Measurements from ENCODE around the gene HCFC2. TPM values are rescaled to one million over a fixed set of nuclear protein-coding genes. Genes with fewer than 3 reads are reported as not detected.
"Not testable (repeated sequence)": the region's sequence is repeated elsewhere in the genome, so short reads cannot be mapped to it uniquely, and the experiment has no call there.

HCFC2 gene
- total RNA-seq, 2 experiments from 2014 or later, result 8.3 to 8.6 TPM

- no peak for ATAC-seq
- no peak overlapping the region for H3K27ac Mint-ChIP-seq
- intact Hi-C loops (cut with micrococcal nuclease), result no loop called here
Observed at GRCh38 chr12:104025771-104026170, 38.6 kb upstream of the HCFC2 start.

GRCh38 chr12:104026841-104027599, 37.3 kb upstream of the HCFC2 start:
- DNase-seq (no peak), ATAC-seq (no peak)
- no peaks in the 10 kb centered on the region for H3K9me3 Mint-ChIP-seq
- peaks cover 6% of the 10 kb centered on the region for H3K27me3 Mint-ChIP-seq
- no peak for TF ChIP-seq CTCF (IDR thresholded peaks at IDR 0.05)
- no peaks in the 10 kb centered on the region for H3K36me3 Mint-ChIP-seq (ENCODE audit: low read depth)
- ChIA-PET CTCF (interaction anchor here (1.0 kb wide), 1 partner anchor 20 kb away, joined by 3 read pairs; no protein-coding TSS in a partner anchor), POLR2A (no interaction called here)
- no peak overlapping the region for H3K27ac Mint-ChIP-seq
- no peak overlapping the region for H3K4me3 Mint-ChIP-seq
- H3K4me1 Mint-ChIP-seq (ENCODE audit: low read depth), result no peaks in the 10 kb centered on the region
- intact Hi-C loops (cut with micrococcal nuclease), result no loop called here

More at GRCh38 chr12:104025771-104026170, 38.6 kb upstream of the HCFC2 start:
- ChIA-PET POLR2A (no interaction called here), CTCF (no interaction called here)
- Mint-ChIP-seq H3K27me3 (peaks cover 6% of the 10 kb centered on the region), H3K4me1 (ENCODE audit: low read depth) (no peaks in the 10 kb centered on the region), H3K9me3 (no peaks in the 10 kb centered on the region), H3K4me3 (no peak overlapping the region), H3K36me3 (ENCODE audit: low read depth) (no peaks in the 10 kb centered on the region)
- DNase-seq, result no peak
- TF ChIP-seq CTCF (IDR thresholded peaks at IDR 0.05), result no peak

GRCh38 chr12:104030596-104030995, 33.7 kb upstream of the HCFC2 start:
- H3K4me3 Mint-ChIP-seq; POLR2A ChIA-PET; intact Hi-C loops (cut with micrococcal nuclease); H3K36me3 Mint-ChIP-seq (ENCODE audit: low read depth); DNase-seq; H3K27me3 Mint-ChIP-seq; H3K9me3 Mint-ChIP-seq; H3K27ac Mint-ChIP-seq; ATAC-seq; H3K4me1 Mint-ChIP-seq (ENCODE audit: low read depth); CTCF ChIA-PET: not testable (repeated sequence)

- H3K27me3 Mint-ChIP-seq; POLR2A ChIA-PET; H3K4me1 Mint-ChIP-seq (ENCODE audit: low read depth); H3K36me3 Mint-ChIP-seq (ENCODE audit: low read depth); ATAC-seq; H3K4me3 Mint-ChIP-seq; CTCF ChIA-PET; H3K27ac Mint-ChIP-seq; DNase-seq; H3K9me3 Mint-ChIP-seq; intact Hi-C loops (cut with micrococcal nuclease): not testable (repeated sequence)
Observed at GRCh38 chr12:104036143-104036542, 28.2 kb upstream of the HCFC2 start.

GRCh38 chr12:104039769-104040168, 24.6 kb upstream of the HCFC2 start:
- H3K27me3 Mint-ChIP-seq; POLR2A ChIA-PET; H3K27ac Mint-ChIP-seq; CTCF ChIA-PET; ATAC-seq; H3K36me3 Mint-ChIP-seq (ENCODE audit: low read depth); DNase-seq; H3K4me3 Mint-ChIP-seq; H3K4me1 Mint-ChIP-seq (ENCODE audit: low read depth); H3K9me3 Mint-ChIP-seq; intact Hi-C loops (cut with micrococcal nuclease): not testable (repeated sequence)

GRCh38 chr12:104042580-104042979, 21.8 kb upstream of the HCFC2 start:
- ATAC-seq, result no peak
- no peaks in the 10 kb centered on the region for H3K27me3 Mint-ChIP-seq
- CTCF ChIA-PET, result interaction anchor here (0.6 to 1.1 kb wide), 4 partner anchors 15 to 165 kb away, joined by 3 to 4 read pairs (median 4); no protein-coding TSS in a partner anchor
- H3K4me1 Mint-ChIP-seq (ENCODE audit: low read depth), result no peaks in the 10 kb centered on the region
- intact Hi-C loops (cut with micrococcal nuclease), result no loop called here
- no peaks in the 10 kb centered on the region for H3K9me3 Mint-ChIP-seq
- DNase-seq, result no peak
- H3K27ac Mint-ChIP-seq, result no peak overlapping the region
- no peak overlapping the region for H3K4me3 Mint-ChIP-seq
- no peak for TF ChIP-seq CTCF (IDR thresholded peaks at IDR 0.05)
- POLR2A ChIA-PET, result interaction anchor here (1.9 kb wide), 1 partner anchor 22 kb away, joined by 5 read pairs; the partner anchor contains the start of gene HCFC2
- no peaks in the 10 kb centered on the region for H3K36me3 Mint-ChIP-seq (ENCODE audit: low read depth)
